ENCODE measurements around the gene DCDC2C.

The DCDC2C gene

DNA sequence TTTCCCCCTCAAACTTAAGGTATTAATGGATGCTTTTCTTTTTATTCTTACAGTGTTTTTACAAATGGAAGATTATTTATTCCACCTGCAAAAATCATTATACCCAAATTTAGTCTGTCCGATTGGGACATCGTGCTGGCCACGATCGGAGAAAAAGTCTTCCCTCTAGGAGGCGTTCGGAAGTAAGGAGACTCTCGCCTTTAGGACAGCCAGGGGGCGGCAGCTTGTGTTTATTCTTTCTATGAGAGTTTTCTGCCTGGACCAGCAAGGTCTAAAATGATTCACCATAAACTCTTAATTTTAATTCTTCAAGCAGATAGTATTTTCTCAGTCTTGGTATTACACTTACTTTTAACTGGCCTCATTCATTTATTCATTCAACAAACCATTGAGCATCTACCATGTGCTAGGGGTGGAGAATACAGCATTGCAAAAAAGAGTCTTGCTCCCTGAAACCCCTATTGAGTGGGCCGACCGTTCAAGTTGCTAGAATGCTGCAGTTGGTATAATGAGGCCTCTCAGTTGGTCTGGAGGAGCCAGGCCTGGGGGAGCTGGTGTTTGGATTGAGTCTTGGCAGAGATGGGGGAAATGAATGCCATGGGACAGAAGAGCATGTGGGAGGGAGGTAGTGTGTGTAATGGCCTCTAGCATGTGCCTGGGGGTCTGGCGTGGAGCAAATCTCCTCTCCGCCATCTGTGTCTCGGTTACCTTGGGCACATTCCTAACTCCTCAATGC, 38.7 kb downstream of the DCDC2C start:
- no peak overlapping the region for H3K27ac Mint-ChIP-seq
- no peak overlapping the region for H3K4me3 Mint-ChIP-seq

DNA sequence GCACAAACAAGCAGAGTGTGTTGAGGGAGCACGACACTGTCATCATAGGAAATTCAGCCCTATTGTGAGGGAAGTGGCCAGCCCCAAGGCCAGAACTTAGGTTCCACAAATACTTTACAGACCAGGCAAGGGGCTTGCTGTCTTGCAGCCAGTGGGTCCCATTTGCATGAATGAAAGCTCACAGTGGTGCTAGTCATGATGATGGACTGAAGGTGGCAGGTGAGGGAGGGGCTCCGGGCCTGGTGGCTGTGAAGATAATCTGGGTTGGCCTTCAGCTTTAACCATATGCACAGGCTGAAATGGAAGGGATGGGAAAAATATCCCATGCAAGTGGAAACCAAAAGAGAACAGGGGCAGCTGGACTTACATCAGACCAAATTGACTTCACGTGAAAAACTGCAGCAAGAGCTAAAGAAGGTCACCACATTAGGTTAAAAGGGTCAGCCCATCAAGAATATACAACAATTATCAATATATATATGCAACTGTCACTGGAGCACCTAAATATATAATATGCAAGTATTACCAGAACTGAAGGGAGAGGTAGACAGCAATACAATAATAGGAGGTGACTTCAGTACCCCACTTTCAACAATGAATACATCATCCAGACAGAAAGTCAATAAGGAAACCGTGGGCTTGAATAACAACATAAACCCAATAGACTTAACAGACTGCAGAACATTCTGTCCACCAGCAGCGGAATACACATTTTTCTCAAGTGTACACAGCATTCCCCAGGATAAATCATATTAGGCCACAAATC, 39.6 kb downstream of the DCDC2C start:
- no peaks in the 10 kb centered on the region for H3K9me3 Mint-ChIP-seq (ENCODE audit: low read depth)
- peaks cover 9% of the 10 kb centered on the region for H3K27me3 Mint-ChIP-seq
- no peak overlapping the region for H3K27ac Mint-ChIP-seq
- no peak overlapping the region for H3K4me3 Mint-ChIP-seq
- no peaks in the 10 kb centered on the region for H3K36me3 Mint-ChIP-seq
- H3K4me1 Mint-ChIP-seq (ENCODE audit: low read depth): no peaks in the 10 kb centered on the region

More for the DNA sequence above, 38.7 kb downstream of the DCDC2C start:
- Mint-ChIP-seq H3K36me3 (no peaks in the 10 kb centered on the region), H3K9me3 (ENCODE audit: low read depth) (no peaks in the 10 kb centered on the region), H3K27me3 (peaks cover 5% of the 10 kb centered on the region), H3K4me1 (ENCODE audit: low read depth) (no peaks in the 10 kb centered on the region)

DNA sequence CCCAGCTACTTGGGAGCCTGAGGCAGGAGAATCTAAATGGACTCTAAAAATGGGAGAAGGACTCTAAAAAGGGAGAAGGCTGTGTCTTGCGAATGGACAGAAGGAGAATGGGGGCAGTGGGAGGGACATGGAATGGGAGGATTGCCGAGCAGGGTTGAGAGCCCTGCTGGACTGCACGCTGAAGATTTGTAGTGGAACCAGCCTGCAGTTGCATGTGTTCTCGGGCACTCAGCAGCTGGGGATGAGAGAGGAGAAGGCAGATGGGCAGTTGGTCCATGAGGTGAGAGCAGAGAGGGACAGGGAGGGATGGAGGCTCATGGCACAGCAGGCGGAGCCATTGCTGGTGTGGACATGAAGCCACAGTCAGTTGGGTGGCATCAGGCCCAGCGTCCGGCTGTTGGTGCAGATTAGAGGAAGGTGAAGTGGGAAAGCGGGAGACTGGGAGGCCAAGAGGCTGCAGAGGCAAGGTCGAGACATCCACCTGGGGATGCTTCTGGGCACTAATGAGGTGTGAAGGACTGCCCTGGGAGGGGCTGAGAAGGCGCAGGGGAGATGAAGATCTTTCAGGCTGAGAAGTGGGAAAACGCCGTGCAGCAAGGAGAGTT, 40.7 kb downstream of the DCDC2C start:
- peaks cover 10% of the 10 kb centered on the region for H3K27me3 Mint-ChIP-seq
- no peaks in the 10 kb centered on the region for H3K4me1 Mint-ChIP-seq (ENCODE audit: low read depth)
- no peak overlapping the region for H3K27ac Mint-ChIP-seq
- no peaks in the 10 kb centered on the region for H3K36me3 Mint-ChIP-seq
- no peak overlapping the region for H3K4me3 Mint-ChIP-seq
- H3K9me3 Mint-ChIP-seq (ENCODE audit: low read depth): no peaks in the 10 kb centered on the region

DNA sequence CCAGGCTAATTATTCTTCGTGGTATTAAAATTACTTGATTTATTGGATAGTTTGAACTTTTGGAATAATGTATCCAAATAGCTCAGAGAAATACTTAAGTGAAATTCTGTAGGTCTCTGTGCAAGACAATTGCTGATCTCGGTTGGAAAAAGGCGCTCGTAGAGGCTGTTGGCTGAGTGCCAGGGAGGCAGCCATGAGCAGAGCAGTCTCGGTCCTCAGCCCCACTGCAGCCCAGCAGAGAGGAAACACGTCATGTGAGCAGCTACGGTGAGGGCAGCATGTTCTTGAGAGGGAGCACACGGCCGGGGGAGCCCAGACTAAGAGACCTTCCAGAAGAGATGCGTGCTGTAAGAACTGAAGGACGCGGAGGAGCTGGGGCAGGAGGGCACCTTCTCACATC, 42.5 kb downstream of the DCDC2C start:
- H3K27me3 Mint-ChIP-seq: peaks cover 10% of the 10 kb centered on the region
- no peaks in the 10 kb centered on the region for H3K4me1 Mint-ChIP-seq (ENCODE audit: low read depth)
- no peaks in the 10 kb centered on the region for H3K36me3 Mint-ChIP-seq
- H3K9me3 Mint-ChIP-seq (ENCODE audit: low read depth): no peaks in the 10 kb centered on the region
- H3K27ac Mint-ChIP-seq: no peak overlapping the region
- no peak overlapping the region for H3K4me3 Mint-ChIP-seq

DNA sequence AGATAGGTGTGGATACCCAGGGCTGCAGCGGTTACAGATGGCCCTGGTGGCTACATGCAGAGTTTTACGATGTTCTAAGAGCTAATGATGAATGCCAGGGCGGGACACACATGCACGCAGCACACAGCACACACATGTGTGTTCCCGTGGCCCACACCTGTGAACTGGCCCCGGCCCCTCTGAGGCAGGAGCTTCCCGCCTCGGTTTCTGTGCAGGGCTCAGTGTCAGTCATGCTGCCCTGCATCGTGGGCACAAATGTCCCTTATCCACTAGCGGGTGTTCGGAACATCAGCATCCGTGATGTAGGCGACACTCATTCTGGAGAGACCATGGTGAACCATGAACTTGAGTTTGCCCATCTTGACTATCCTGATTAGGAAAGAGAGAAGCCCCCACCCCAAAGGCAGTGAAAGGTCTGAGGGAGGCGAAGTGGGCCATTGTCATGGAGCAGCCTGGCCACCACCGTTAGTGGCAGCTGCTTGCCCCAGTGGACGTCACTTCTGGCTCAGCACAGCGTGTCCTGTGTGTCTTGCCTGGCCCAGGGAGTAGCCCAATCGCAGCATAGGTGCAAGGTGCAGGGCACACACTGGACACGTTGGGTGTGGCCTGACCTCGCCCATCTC, 43.8 kb downstream of the DCDC2C start:
- H3K36me3 Mint-ChIP-seq: no peaks in the 10 kb centered on the region
- H3K9me3 Mint-ChIP-seq (ENCODE audit: low read depth): no peaks in the 10 kb centered on the region
- H3K4me3 Mint-ChIP-seq: no peak overlapping the region
- H3K4me1 Mint-ChIP-seq (ENCODE audit: low read depth): no peaks in the 10 kb centered on the region
- peaks cover 15% of the 10 kb centered on the region for H3K27me3 Mint-ChIP-seq
- no peak overlapping the region for H3K27ac Mint-ChIP-seq

DNA sequence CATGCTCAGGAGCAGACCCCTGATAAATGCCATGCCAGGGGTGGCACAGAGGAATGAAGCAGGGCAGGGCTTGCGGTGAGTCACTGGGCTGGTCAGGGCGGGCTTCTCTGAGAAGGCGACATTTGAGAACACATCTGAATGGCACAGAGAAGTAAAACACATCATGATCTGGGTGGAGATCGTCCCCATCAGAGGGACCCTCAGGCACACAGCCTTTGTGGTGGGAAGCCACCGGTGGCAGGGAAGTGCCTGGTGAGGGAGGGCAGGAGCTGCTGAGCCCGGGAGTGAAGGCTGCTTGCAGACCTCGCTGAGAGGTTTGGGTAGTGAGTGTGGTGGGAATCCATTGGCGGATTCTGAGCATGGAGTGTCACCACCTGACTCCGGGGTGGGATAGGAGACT, 44.5 kb downstream of the DCDC2C start:
- H3K36me3 Mint-ChIP-seq: no peaks in the 10 kb centered on the region
- peaks cover 15% of the 10 kb centered on the region for H3K27me3 Mint-ChIP-seq
- no peaks in the 10 kb centered on the region for H3K9me3 Mint-ChIP-seq (ENCODE audit: low read depth)
- no peak overlapping the region for H3K27ac Mint-ChIP-seq
- no peaks in the 10 kb centered on the region for H3K4me1 Mint-ChIP-seq (ENCODE audit: low read depth)
- H3K4me3 Mint-ChIP-seq: no peak overlapping the region

DNA sequence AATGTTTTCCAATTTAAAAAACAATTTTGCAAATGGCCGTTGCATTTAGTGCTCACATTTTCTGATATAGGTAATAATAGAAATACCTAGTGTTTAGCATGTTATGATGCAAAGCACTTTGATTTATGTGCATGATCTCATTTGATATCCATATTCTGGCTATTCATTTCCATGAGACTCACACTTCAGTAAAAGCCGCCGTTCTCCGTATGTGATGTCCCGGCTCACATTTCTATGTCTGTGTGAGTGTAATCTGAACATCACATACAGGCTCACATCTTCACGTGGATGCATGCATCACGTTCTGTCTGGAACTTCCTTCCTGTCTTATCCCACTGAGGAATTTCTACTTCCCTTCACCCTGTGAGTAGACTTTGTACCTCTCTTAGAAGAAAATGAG, 45.8 kb downstream of the DCDC2C start:
- H3K27ac Mint-ChIP-seq: no peak overlapping the region

DNA sequence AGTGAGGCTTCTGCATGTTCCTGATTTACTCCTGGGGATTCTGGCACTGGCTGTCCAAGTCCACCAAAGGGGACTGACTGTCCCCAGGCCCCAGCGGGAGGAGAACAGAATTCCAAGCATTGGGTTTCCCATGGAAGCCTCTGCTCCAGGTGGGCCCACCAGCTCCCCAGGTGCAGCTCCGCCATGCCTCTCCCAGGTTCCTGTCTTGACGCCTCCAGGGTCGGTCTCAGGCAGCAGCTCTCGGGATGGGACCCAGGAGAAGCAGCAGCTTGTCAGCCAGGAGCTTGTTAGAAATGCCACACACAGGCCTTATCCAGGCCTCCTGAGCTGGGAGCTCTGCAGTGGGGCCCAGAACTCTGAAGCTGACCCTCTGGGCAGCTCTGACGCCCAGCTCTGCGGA, 47.9 kb downstream of the DCDC2C start:
- no peaks in the 10 kb centered on the region for H3K4me1 Mint-ChIP-seq (ENCODE audit: low read depth)
- no peak overlapping the region for H3K4me3 Mint-ChIP-seq
- H3K36me3 Mint-ChIP-seq: no peaks in the 10 kb centered on the region
- no peaks in the 10 kb centered on the region for H3K9me3 Mint-ChIP-seq (ENCODE audit: low read depth)
- no peak overlapping the region for H3K27ac Mint-ChIP-seq
- peaks cover 12% of the 10 kb centered on the region for H3K27me3 Mint-ChIP-seq

More for the DNA sequence above, 45.8 kb downstream of the DCDC2C start:
- H3K27me3 Mint-ChIP-seq: peaks cover 12% of the 10 kb centered on the region
- H3K4me3 Mint-ChIP-seq: no peak overlapping the region
- no peaks in the 10 kb centered on the region for H3K4me1 Mint-ChIP-seq (ENCODE audit: low read depth)
- no peaks in the 10 kb centered on the region for H3K36me3 Mint-ChIP-seq
- H3K9me3 Mint-ChIP-seq (ENCODE audit: low read depth): no peaks in the 10 kb centered on the region

DNA sequence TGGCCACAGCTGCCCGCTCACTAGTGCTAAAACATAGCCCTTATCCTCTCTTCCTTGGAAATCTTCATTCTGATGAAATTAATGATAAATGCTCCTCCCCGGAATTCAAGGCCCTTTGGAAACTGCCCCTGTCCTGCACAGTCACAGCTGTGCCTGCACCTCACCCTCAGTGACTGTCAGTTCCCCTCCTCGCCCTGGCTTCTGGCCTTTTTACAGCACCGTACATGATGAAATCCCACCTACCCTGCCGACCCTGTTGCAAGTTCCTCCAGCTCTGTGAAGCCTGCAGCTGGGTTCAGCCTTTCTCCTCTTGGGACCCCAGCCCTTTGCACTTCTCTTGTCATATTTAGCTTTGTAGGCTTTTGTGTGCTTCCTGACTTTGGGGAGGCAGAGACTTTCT, 48.4 kb downstream of the DCDC2C start:
- Mint-ChIP-seq H3K36me3 (no peaks in the 10 kb centered on the region), H3K27ac (no peak overlapping the region), H3K4me3 (no peak overlapping the region), H3K4me1 (ENCODE audit: low read depth) (no peaks in the 10 kb centered on the region), H3K9me3 (ENCODE audit: low read depth) (no peaks in the 10 kb centered on the region), H3K27me3 (peaks cover 10% of the 10 kb centered on the region)

DNA sequence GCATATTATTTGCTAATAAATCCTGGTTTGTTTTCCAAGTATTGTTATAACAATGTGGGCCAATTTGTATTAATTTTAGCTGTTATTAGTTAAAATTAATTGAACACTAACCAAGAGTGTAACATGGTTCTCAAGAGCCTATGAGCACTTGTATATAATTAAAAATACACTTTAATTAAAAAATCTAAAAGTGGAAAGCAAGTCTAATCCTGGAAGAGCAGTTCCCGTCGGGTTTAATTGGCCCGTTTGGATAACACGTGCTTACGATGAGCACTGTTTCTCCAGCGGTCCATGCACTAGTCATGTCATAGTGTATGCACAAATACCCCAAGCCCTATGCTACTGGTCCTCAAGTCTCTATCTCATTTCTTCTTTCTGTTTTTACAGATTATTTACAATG, 49.0 kb downstream of the DCDC2C start:
- H3K4me3 Mint-ChIP-seq: no peak overlapping the region
- H3K27ac Mint-ChIP-seq: no peak overlapping the region
- H3K9me3 Mint-ChIP-seq (ENCODE audit: low read depth): no peaks in the 10 kb centered on the region
- peaks cover 10% of the 10 kb centered on the region for H3K27me3 Mint-ChIP-seq
- H3K36me3 Mint-ChIP-seq: no peaks in the 10 kb centered on the region
- H3K4me1 Mint-ChIP-seq (ENCODE audit: low read depth): no peaks in the 10 kb centered on the region

DNA sequence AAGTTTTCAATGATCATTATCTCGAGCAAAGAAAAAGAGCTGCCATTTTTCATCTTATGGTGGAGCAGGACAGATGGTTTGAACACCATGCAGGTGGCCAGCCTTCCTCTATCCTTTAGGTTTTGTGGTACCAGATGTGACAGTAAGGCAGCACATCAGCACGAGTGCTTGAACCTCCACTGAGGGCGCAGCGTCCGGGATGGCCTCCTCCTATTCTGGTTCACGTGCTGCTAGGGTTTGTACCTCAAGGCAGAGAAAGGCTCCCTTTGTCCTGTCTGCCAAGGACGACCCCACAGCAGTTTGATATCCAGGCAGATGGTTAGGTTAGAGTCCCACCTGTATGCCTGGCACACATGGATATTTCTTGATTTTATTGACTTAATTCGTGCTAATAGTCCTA, 50.2 kb downstream of the DCDC2C start:
- Mint-ChIP-seq H3K27ac (no peak overlapping the region), H3K4me1 (ENCODE audit: low read depth) (no peaks in the 10 kb centered on the region), H3K4me3 (no peak overlapping the region), H3K9me3 (ENCODE audit: low read depth) (no peaks in the 10 kb centered on the region), H3K36me3 (no peaks in the 10 kb centered on the region), H3K27me3 (peaks cover 10% of the 10 kb centered on the region)

DNA sequence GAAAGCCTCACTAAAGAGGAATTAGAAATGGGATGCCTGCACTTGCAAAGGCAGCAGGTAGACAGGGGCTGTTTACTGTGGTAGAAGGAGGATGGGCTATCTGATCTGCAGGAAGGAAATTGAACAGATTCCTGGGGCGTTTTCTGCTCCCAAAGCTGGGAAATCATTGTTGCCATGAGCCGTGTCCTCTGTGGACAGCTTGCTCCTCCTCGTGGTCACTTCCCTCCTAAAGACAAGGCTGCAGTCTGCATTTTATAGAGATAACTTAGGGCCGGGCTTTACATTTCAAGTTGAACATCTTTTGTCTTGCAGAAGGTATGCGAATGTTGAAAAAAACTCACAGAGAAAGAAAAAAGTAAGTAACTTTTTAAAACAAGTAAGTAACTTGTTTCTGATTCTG, 50.9 kb downstream of the DCDC2C start:
- Mint-ChIP-seq H3K27ac (no peak overlapping the region), H3K36me3 (no peaks in the 10 kb centered on the region), H3K4me1 (ENCODE audit: low read depth) (no peaks in the 10 kb centered on the region), H3K9me3 (ENCODE audit: low read depth) (no peaks in the 10 kb centered on the region), H3K4me3 (no peak overlapping the region), H3K27me3 (peaks cover 12% of the 10 kb centered on the region)

DNA sequence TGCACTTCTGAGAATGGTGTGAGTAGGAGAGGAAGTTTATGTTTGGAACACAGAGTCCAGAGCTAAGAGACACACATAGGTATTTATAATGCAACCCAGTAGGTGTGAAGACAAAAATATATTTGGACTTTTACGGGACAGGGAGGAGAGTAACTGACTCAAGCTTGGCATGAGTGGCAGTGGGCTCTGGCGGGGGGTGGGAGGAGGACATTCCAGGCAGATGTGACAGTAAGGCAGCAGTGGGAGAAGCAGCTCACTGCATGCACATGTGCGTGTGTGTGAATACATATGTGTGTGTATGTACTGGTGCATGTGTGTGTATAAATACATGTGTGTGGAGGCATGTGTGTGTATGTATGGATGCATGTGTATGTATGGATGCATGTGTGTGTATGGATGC, 51.4 kb downstream of the DCDC2C start:
- Mint-ChIP-seq H3K27ac (no peak overlapping the region), H3K27me3 (peaks cover 14% of the 10 kb centered on the region), H3K9me3 (ENCODE audit: low read depth) (no peaks in the 10 kb centered on the region), H3K4me1 (ENCODE audit: low read depth) (no peaks in the 10 kb centered on the region), H3K36me3 (no peaks in the 10 kb centered on the region), H3K4me3 (no peak overlapping the region)

DNA sequence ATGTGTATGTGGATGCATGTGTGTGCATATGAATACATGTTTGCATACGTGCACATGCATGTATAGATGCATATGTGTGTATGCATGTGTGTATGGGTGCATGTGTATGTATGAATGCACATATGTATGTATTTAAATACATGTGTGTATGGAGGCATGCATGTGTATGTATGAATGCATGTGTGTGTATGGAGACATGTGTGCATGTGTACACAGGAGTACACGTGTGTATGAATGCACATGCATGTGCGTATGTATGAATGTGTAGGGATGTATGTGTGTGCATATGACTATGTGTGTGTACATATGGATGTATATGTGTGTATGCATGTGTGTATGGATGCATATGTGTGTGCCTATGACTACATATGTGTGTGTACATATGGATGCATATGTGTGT, 51.9 kb downstream of the DCDC2C start:
- Mint-ChIP-seq H3K4me1 (ENCODE audit: low read depth) (no peaks in the 10 kb centered on the region), H3K9me3 (ENCODE audit: low read depth) (no peaks in the 10 kb centered on the region), H3K27me3 (peaks cover 15% of the 10 kb centered on the region), H3K4me3 (no peak overlapping the region), H3K27ac (no peak overlapping the region), H3K36me3 (no peaks in the 10 kb centered on the region)

DNA sequence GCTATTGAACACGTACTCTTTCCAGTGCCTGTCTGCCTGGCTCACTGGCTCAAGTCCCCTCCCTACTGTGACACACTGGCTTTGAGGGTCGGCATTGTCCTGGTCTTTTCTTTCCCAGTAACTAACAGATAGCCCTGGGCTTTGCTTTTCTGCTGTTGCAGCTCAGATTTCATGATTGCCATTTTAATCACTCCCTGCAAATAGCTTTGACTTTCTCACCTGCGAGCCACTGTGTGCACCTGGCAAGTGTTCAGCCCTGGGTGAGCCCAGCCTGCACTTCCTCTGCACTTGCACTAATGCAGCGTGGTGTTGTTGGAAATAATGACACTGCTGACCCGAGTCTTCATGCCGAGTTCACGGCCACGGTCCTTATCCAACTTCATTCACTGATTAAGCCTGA, 52.9 kb downstream of the DCDC2C start:
- Mint-ChIP-seq H3K9me3 (ENCODE audit: low read depth) (no peaks in the 10 kb centered on the region), H3K4me1 (ENCODE audit: low read depth) (no peaks in the 10 kb centered on the region), H3K27me3 (peaks cover 18% of the 10 kb centered on the region), H3K27ac (no peak overlapping the region), H3K4me3 (no peak overlapping the region), H3K36me3 (no peaks in the 10 kb centered on the region)
